Neural progenitor cell (in vitro differentiated cells): ENCODE measurements around the gene AIDA.

Experiments
- CTCF ChIP-seq: fragments of 200-600 bp; sonication (generic); IDR thresholded peaks from 2 replicates; pipeline ENCODE4 v1.5.1; 2017; ENCODE audit warnings: antibody characterized with exemption, mild to moderate bottlenecking
- EZH2 ChIP-seq: fragments of 200-600 bp; sonication (generic); IDR thresholded peaks from 2 replicates; pipeline ENCODE4 v1.6.1; 2017; ENCODE audit warnings: antibody characterized with exemption, mild to moderate bottlenecking, moderate library complexity
- EZH2phosphoT487 ChIP-seq: fragments of 200-600 bp; sonication (generic); IDR thresholded peaks from 2 replicates; pipeline ENCODE4 v1.6.1; 2017; ENCODE audit warnings: antibody characterized with exemption

- TF ChIP-seq EZH2 (no peak), EZH2phosphoT487 (no peak), CTCF (no peak)
Measured at GRCh38 chr1:222622765-222623164, 89.5 kb downstream of the AIDA start.
